ENCODE measurements around the gene HTT. TPM values are rescaled to one million over a fixed set of nuclear protein-coding genes. Genes with fewer than 3 reads are reported as not detected.
A peak's percentile ranks its signal among the peaks of the same experiment; 100 is the strongest.

HTT gene
- total and polyA plus RNA-seq, 2 of the 13 experiments (the other 11 are each of a cell fraction or from before 2014, with no cell fraction given): 17.5 to 19.5 TPM

GRCh38 chr4:3205995-3206394 lies 131.5 kb downstream of the HTT start (continued):
- no peak for TF ChIP-seq ZNF703 (CRISPR knock-in tag; IDR thresholded peaks at IDR 0.05; ENCODE audit: borderline replicate concordance)
- no peak for TF ChIP-seq FOXA1 (IDR thresholded peaks at IDR 0.05)
- no peak for TF ChIP-seq FOXA1 (CRISPR knock-in tag; IDR thresholded peaks at IDR 0.05)
- TF ChIP-seq CEBPG (CRISPR knock-in tag; IDR thresholded peaks at IDR 0.05): no peak
- TF ChIP-seq ZNF530 (CRISPR knock-in tag; IDR thresholded peaks at IDR 0.05; ENCODE audit: low read depth): no peak
- TF ChIP-seq TCF7L2 (IDR thresholded peaks at IDR 0.05; ENCODE audit: low read depth, low read length): no peak
- TF ChIP-seq ZNF260 (CRISPR knock-in tag; IDR thresholded peaks at IDR 0.05; ENCODE audit: borderline replicate concordance, low read depth): no peak
- TF ChIP-seq SP1 (IDR thresholded peaks at IDR 0.05): no peak
- TF ChIP-seq SP1 (CRISPR knock-in tag; IDR thresholded peaks at IDR 0.05): no peak
- TF ChIP-seq KMT2B (CRISPR knock-in tag; IDR thresholded peaks at IDR 0.05): no peak
- TF ChIP-seq RFX5 (IDR thresholded peaks at IDR 0.05; ENCODE audit: low read depth, low read length): no peak
- TF ChIP-seq HOXA7 (CRISPR knock-in tag; IDR thresholded peaks at IDR 0.05): no peak
- TF ChIP-seq PAF1 (CRISPR knock-in tag; IDR thresholded peaks at IDR 0.05): no peak
- TF ChIP-seq NR3C1 (CRISPR knock-in tag; IDR thresholded peaks at IDR 0.05): no peak
- TF ChIP-seq ZNF850 (CRISPR knock-in tag; conservative IDR thresholded peaks at IDR 0.05): no peak
- TF ChIP-seq, protein P1, sequence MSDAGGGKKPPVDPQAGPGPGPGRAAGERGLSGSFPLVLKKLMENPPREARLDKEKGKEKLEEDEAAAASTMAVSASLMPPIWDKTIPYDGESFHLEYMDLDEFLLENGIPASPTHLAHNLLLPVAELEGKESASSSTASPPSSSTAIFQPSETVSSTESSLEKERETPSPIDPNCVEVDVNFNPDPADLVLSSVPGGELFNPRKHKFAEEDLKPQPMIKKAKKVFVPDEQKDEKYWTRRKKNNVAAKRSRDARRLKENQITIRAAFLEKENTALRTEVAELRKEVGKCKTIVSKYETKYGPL (CRISPR knock-in tag; IDR thresholded peaks at IDR 0.05): no peak
- TF ChIP-seq, protein P2, sequence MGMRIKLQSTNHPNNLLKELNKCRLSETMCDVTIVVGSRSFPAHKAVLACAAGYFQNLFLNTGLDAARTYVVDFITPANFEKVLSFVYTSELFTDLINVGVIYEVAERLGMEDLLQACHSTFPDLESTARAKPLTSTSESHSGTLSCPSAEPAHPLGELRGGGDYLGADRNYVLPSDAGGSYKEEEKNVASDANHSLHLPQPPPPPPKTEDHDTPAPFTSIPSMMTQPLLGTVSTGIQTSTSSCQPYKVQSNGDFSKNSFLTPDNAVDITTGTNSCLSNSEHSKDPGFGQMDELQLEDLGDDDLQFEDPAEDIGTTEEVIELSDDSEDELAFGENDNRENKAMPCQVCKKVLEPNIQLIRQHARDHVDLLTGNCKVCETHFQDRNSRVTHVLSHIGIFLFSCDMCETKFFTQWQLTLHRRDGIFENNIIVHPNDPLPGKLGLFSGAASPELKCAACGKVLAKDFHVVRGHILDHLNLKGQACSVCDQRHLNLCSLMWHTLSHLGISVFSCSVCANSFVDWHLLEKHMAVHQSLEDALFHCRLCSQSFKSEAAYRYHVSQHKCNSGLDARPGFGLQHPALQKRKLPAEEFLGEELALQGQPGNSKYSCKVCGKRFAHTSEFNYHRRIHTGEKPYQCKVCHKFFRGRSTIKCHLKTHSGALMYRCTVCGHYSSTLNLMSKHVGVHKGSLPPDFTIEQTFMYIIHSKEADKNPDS (CRISPR knock-in tag; IDR thresholded peaks at IDR 0.05): no peak
- TF ChIP-seq, protein P3, sequence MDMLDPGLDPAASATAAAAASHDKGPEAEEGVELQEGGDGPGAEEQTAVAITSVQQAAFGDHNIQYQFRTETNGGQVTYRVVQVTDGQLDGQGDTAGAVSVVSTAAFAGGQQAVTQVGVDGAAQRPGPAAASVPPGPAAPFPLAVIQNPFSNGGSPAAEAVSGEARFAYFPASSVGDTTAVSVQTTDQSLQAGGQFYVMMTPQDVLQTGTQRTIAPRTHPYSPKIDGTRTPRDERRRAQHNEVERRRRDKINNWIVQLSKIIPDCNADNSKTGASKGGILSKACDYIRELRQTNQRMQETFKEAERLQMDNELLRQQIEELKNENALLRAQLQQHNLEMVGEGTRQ (IDR thresholded peaks at IDR 0.05; ENCODE audit: low read depth, low read length): no peak
- TF ChIP-seq, protein P3 (CRISPR knock-in tag; IDR thresholded peaks at IDR 0.05; ENCODE audit: borderline replicate concordance): no peak
- no peak for TF ChIP-seq KDM1A (CRISPR knock-in tag; IDR thresholded peaks at IDR 0.05)
- peak; percentile 71 for TF ChIP-seq PATZ1 (CRISPR knock-in tag; IDR thresholded peaks at IDR 0.05)
- no peak for TF ChIP-seq KLF12 (CRISPR knock-in tag; IDR thresholded peaks at IDR 0.05; ENCODE audit: borderline replicate concordance)
- no peak for TF ChIP-seq ZNF598 (CRISPR knock-in tag; IDR thresholded peaks at IDR 0.05; ENCODE audit: borderline replicate concordance)
- TF ChIP-seq, protein P4, sequence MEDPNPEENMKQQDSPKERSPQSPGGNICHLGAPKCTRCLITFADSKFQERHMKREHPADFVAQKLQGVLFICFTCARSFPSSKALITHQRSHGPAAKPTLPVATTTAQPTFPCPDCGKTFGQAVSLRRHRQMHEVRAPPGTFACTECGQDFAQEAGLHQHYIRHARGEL (CRISPR knock-in tag; IDR thresholded peaks at IDR 0.05): no peak
- no peak for TF ChIP-seq ZNF24 (IDR thresholded peaks at IDR 0.05)
- no peak for TF ChIP-seq KLF11 (CRISPR knock-in tag; IDR thresholded peaks at IDR 0.05)
- TF ChIP-seq SOX6 (IDR thresholded peaks at IDR 0.05): no peak
- peak; percentile 78 for TF ChIP-seq SOX6 (CRISPR knock-in tag; IDR thresholded peaks at IDR 0.05)
- TF ChIP-seq JDP2 (CRISPR knock-in tag; IDR thresholded peaks at IDR 0.05; ENCODE audit: borderline replicate concordance): no peak

All from HepG2 (cell line).